ENCODE data around the gene MVD.

DNA sequence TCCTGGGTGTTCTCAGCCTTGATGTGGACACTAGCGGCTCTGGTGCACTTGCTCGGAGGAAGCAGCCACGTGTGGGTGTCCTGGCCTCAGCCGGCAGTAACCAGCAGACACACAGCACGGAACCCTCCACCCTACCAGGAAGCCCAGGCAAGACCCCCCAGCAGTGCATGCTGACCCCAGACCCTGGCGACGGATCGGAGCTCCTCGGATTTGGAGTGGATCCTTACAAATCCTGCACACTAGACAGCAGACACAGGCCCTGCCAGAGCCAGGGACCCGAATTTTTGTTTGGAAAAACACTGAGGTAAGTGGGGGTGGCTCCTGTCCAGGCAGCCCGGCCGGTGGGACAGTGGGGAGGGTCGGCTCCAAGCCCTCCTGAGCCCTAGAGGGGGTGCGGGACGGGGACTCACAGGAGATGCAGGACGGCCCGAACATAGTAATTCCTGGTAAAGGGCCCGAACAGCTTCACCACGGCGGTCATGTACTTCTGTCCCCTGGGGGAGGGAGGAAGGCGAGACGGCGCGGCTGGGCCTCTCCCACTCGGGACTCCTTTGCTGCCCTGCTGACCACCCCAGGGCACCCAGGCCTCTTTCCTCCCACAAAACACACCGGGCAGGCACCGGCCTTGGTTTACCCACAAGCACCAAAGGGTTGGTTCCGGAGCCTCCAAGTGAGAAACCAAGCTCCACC is 16.4 kb downstream of the MVD start:
- TF ChIP-seq, protein P1, sequence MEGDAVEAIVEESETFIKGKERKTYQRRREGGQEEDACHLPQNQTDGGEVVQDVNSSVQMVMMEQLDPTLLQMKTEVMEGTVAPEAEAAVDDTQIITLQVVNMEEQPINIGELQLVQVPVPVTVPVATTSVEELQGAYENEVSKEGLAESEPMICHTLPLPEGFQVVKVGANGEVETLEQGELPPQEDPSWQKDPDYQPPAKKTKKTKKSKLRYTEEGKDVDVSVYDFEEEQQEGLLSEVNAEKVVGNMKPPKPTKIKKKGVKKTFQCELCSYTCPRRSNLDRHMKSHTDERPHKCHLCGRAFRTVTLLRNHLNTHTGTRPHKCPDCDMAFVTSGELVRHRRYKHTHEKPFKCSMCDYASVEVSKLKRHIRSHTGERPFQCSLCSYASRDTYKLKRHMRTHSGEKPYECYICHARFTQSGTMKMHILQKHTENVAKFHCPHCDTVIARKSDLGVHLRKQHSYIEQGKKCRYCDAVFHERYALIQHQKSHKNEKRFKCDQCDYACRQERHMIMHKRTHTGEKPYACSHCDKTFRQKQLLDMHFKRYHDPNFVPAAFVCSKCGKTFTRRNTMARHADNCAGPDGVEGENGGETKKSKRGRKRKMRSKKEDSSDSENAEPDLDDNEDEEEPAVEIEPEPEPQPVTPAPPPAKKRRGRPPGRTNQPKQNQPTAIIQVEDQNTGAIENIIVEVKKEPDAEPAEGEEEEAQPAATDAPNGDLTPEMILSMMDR (conservative IDR thresholded peaks at IDR 0.05; ENCODE audit: low read depth, low read length), result no peak
- TF ChIP-seq POLR2A (IDR thresholded peaks at IDR 0.05; ENCODE audit: low read depth, low read length) (no peak), CEBPB (IDR thresholded peaks at IDR 0.05; ENCODE audit: low read depth, low read length) (no peak), SMC3 (IDR thresholded peaks at IDR 0.05; ENCODE audit: low read depth, low read length) (no peak), RCOR1 (IDR thresholded peaks at IDR 0.05; ENCODE audit: insufficient replicate concordance, low read length) (no peak)
